HG03521 (cell line): ENCODE measurements around the gene IL15.
A peak's percentile ranks its signal among the peaks of the same experiment; 100 is the strongest.
"Not testable (repeated sequence)": the region's sequence is repeated elsewhere in the genome, so short reads cannot be mapped to it uniquely, and the experiment has no call there.

Source experiments
- ATAC-seq: cut with Tn5 transposase; IDR thresholded peaks from one replicate; pipeline ENCODE4 v1.9.1; 2021; ENCODE audit warnings: mild to moderate bottlenecking, moderate library complexity; ENCODE audit not compliant: unreplicated experiment

IL15 gene

DNA sequence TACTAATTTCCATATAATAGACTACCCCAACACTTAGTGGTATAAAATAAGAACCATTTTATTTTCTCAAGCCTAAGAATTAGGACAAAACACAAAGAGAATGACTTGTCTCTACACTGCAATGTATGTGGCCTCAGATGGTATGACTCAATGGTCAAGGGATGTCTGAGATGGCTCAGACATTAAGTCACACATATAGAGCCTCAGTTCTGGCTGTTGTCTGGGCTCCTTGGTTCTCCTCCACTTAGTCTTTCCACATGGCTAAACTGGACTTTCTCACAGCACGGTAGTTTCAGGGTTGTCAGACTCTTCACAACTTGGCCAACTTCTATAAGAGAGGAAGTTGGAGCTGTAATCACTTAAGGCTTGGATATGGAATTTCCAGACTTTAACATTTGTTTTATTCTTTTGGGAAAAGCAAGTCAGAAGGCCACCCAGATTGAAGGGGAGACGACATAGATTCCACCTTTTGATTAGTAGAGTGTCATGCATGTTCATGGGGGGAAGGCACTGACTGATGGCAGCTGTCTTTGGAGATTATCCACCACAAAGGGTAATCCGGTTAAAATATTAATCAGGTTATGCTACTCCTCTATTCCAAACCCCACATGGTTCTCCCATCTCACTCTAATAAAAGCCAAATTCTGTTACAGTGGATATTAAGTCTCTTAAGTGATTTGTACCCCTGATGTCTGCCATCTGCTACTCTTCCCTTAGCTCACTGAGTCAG lies 9.4 kb downstream of the IL15 start:
- ATAC-seq = no peak

DNA sequence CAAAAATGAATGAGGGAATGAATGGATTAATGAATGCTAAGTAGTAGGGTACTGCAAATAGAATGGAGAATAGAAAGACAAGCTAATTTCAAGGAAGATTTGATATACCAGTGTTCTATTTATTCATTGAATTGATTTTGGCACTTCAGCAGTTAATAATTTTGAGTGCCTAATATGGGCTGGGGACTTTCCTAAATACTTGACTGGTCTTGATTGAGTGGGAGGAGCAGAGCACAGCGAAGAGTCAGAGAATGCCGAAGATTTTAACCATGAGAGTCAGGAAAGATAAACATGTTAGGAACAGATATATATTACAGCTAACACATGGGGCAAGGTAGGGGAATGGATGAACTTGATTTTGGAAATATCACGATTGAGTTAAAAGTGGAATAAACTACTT lies 10.6 kb downstream of the IL15 start:
- no peak for ATAC-seq

DNA sequence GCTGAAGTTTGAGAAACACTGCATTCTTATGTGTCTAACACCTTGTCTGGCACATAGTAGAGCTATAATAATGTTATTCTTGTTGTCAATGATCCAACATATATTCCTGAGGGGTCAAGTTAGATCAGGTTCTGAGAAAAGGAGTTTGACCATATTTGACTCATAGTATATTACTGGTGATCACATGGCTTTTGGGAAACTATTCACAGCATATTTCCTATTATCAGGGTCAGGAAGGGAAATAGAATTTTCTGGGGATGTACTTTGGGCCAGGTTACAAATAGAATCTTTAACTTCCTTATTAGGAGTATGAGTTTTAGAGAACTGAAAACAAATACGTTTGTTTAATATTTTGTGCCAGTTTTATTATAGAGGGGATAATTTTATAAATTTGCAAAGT lies 11.6 kb downstream of the IL15 start:
- ATAC-seq = no peak

DNA sequence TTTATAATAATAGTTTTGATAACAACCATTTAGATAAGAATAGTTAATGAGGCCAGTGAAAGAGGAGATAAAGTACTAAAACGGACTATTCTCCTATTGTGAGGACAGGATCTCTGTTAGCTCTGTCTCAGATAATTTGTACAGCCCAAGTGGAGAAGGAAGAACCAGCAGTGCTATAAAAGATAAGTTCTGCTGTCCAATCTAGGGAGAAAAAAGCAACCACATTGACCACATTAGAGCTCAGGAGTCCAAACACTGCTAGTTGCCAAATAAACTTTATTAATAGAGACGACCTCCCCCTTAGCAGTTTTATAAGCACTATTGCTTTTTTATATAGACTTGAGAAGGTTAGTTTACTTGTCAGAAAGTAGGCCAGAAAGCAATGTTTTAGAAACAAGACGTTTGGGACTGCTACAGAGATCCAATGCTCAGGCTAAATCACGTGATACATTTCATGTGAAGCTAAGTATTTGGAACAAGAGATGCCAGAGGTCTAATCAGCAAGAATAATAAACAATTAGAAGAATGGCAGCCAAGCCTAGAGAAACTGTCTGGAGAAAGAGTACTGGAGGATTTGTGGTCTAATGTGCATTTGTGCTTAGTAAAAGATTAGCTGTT lies 15.9 kb downstream of the IL15 start:
- ATAC-seq = no peak

DNA sequence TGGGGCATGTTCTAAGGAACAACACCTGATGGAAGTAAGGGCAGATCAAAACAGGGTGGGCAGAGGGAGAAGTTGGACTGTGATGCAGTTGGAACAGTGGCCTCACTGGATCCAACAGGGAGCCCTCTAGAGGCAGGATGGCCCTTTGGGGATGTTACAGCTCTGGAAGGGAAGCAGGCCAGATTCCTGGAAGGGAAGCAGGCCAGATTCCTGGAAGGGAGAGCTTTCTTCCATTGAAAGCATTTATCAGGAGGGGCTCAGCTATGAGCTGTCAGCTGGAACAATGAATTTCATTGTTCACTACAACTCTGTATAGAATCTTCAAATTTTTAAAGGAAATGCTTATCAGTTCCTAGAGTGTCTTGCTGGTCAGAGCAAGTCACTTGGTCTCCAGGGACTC lies 17.7 kb downstream of the IL15 start:
- ATAC-seq = no peak

DNA sequence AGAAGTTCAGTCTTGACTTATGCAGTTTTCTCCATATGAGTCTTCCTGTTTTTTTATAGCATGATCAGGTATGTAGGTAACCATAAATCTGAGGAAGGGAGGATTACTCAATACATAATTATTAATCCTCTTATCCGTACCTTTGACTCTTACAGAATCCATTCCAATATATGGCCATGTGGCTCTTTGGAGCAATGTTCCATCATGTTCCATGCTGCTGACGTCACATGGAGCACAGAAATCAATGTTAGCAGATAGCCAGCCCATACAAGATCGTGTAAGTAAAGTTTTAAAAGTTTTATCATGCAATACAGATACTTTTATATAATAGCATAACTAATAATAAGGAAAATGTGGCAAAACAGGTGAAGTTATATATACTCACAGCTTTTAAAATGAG lies 19.6 kb downstream of the IL15 start:
- no peak for ATAC-seq

DNA sequence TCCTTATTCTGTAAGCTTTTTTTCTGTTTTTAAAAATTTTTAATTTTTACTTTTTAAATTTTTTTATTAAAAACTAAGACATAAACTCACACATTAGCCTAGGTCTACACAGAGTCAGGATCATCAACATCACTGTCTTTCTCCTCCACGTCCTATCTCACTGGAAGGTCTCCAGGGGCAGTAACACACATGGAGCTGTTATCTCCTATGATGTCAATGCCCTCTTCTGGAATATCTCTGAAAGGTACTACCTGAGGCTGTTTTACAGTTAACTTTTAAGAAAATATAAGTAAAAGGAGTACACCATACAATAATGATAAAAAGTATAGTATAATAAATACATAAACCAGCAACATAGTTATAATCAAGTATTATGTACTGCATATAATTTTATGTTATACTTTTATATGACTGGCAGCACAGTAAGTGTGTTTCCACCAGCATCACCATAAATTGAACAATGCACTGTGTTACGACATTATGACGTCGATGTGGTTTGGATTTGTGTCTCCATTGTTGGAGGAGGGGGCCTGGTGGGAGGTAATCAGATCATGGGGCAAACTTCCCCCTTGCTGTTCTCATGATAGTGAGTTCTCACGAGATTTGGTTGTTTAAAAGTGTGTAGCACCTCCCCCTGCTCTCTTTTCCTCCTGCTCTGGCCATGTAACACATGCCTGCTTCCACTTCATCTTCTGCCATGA lies 21.3 kb downstream of the IL15 start:
- peak; percentile 7 for ATAC-seq

DNA sequence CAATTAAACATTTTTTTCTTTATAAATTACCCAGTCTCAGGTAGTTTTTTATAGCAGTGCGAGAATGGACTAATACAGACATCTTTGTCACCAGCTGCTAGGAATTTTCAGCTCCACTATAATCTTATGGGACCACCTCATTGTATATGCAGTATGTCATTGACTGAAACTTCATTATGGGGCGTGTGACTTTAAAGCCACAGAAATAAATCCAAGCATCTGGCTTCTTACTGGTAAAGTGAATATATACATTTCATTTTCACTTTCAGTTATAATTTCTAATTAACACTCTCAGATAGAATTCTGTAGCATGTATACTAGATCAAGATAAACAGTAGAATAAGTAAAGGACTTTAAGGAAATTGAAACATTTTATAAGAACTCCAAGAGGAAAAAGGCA lies 21.9 kb downstream of the IL15 start:
- ATAC-seq = peak; percentile 58

DNA sequence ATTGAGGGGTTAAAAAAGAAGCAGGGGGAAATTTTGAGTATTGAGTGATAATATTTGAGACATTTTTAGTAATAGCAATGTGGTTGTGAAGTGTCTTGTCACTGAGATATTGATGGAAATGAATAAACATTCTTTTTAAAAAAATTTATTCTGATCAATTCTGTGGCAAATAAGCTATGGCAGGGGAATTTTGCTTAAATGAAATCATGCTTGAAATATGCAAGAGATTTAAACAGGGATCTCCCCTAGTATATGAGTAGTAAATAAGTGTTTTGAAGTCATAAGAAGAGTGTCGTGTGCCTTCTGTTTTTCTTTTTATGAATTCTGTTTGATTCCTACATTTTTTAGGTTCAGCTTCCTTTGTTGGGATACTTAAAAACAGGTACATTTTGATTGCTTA lies 23.2 kb downstream of the IL15 start:
- ATAC-seq = no peak

DNA sequence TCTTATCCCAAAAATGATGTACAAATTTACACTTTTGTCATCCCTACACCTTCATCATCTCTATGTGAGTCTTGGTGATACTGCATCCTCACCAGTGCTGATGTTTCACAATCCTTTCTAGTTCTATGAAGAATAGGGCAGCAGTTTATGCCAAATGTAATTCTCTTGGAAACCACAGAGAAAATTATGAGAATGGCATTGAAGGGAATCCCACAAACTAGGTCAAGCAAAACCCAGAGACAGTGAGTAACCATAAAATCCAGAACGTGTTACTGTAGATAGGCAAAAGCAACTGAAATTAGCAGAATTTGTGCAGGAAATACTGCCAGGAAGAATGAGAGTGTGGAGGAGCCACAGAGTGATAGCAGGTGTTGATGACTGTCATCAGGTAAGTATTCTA lies 24.5 kb downstream of the IL15 start:
- ATAC-seq = no peak

DNA sequence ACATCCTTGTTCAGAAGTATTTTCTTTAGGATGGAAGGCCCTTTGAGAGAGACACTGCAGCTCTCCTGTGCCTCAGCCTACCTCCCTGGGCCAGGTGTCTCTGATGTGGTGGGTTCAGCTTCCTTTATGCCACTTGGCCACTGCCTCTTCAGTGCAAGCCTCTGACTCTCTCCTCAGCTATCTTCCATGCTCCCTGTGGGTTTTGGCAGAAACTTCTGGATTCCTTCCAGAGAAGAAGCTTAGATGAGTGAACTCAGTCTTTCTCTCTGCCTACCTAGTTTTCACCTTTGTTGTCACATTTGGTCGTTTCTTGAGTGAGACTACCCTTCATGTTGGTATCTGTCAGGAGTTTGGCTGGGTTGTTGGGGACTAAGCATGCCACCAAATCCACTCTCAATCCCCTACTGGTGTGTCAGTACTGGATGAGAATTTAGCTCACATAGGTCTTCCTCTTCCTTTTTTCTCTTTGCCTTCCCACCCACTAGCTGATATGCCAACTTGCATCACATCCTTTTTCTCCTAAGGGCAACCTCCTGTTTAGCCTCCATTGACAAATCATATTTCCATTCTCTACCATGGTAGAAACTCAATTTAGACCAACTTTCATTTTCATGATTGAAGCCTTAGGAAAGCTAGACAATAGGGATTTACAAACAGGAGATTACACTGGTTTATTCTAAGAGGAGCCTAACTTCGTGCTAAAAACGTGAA lies 32.0 kb downstream of the IL15 start:
- ATAC-seq = no peak

DNA sequence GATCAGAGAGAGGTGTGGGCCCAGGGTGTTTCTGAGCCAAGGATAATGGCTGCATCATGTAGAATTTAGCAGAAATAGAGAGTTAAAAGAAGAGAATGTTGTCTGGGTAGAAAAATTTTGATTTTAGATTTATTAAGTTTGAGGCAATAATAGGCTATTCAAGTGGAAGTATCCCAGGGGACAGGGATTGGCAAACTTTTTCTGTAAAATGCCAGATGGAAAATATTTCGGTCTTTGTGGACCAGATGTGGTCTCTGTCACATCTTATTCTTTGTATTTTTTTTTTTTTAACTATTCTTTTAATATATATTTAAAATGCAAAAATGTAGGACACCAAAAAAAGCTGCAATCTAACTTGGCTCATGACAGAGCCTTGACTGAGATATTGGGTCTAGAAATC lies 33.1 kb downstream of the IL15 start:
- no peak for ATAC-seq

DNA sequence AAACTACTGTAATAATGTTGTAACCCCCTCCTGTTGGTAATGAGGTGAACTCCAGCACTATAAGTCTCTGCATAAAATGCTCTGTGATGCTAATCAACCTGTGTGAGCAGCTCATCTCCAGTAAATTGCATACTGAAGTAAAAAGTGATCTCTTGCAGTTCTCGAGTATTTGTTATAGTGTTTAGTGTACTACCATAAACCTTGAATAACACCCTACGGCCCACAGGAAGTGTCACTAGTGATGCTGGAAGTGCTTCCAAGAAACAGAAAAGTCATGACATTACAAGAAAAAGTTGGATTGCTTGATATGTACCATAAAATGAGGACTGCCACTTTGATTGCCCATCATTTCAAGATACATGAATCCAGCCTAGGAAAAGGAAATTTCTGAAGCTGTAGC lies 39.0 kb downstream of the IL15 start:
- ATAC-seq = no peak

DNA sequence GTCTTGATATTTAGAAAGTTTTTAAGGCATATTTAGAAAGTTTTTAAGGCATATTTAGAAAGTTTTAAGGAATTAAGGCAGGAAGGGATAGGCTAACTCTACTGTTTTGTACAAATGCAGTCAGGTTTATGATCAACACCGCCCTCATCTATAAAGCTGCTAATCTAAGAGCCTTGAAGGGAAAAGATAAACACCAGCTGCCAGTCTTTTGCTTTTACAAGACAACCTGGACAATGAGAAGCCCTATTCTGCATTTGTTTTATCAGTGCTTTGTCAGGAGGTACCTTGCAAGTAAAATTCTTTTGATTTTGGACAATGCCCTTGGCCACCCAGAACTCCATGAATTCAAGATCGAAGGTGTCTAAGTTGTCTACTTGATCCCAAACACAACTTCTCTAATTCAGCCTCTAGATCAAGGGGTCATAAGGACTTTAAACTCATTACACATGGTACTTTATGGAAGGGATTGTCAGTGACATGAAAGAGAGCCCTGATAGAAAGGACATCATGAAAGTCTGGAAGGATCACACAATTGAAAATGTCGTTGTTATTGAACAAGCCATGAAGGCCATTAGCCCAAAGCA lies 39.8 kb downstream of the IL15 start:
- no peak for ATAC-seq

DNA sequence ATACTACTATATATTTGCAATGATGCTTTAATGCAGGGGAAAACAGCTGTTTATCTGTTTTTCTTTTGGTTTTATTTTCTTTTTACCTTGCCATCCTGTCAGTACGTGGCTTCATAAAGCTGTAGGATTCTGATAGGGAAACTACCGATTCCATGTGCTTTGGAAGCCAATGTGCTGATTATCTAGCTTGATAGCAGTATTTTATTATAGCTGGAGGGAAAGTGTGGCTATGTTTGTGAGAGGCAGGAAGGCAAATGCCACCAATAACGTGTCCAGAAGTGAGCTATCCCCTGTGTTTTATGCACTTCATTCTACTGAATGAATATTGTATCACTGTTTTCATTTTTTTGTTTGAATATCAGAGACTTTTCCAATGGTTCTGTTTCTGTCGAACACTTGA lies 43.7 kb downstream of the IL15 start:
- ATAC-seq = no peak

DNA sequence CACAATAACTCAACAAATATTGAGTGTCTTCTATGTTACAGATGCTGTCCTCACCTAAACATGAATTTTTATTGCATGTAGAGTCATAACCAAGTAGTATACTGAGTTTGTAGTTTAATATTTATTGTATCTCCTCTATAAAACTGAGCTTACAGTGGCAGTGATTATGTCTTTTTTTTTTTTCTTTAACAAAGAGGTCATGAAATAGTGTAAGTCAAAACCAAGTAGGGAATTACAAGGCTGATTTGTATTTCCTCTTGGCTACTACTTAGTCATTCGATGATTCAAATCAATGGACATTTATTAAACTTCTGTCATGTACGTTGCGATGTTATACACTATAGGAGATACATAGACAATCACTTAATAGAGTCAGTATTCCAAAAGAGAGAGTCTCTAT lies 48.4 kb downstream of the IL15 start:
- no peak for ATAC-seq

DNA sequence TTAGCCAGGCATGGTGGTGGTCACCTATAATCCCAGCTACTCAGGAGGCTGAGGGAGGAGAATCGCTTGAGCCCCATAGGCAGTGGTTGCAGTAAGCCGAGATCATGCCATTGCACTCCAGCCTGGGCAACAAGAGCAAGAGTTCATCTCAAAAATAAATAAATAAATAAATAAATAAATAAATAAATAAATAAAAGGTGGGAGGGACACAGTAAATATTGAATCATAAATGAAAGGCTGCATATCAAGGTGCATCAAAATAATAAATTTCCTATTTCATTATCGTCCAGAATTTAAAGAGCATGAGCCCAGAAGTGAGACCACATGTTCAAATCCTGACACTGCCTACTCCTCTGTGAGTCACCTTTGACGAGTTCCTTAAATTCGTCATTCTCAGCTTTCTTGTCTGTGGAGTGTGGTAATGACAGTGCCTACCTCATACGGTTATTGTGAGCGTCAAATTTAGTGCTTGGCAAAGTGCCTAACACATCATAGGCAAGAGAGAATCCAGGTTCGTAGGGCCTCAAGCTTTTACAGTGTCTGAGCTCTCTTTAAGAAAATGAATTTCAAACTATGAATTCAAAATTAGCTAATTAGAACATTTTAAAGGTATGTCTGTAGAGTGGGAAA lies 49.9 kb downstream of the IL15 start:
- no peak for ATAC-seq

DNA sequence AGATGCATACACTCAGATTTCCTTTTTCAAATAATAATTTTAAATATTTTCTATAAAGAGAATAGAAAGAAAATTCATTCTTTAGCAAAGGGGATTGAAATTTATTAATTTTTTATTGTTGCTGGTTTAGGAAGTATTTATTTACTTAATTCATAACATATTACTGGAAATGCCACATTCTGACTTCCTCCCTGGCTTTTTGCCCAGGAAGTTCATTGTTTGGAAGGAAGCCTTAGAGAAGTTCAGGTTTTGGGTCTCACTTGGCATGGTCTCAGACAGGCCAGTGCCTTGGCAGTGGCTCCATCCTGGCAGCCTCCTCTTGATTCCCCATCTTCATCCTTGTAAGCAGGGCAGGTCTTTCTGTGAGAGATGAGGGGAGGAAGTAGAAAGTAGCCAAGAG lies 50.5 kb downstream of the IL15 start:
- ATAC-seq = no peak

DNA sequence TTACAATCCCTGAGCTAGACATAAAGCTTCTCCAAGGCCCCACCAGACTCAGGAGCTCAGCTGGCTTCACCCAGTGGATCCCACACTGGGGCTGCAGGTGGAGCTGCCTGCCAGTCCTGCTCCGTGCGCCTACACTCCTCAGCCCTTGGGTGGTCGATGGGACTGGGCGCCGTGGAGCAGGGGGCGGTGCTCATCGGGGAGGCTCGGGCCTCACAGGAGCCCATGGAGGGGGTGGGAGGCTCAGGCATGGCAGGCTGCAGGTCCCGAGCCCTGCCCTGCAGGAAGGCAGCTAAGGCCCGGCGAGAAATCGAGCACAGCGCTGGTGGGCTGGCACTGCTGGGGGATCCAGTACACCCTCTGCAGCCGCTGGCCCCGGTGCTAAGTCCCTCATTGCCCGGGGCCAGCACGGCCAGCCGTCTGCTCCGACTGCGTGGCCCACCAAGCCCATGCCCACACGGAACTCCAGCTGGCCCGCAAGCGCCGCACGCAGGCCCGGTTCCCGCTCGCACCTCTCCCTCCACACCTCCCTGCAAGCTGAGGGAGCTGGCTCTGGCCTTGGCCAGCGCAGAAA lies 53.4 kb downstream of the IL15 start:
- ATAC-seq = not testable (repeated sequence)

DNA sequence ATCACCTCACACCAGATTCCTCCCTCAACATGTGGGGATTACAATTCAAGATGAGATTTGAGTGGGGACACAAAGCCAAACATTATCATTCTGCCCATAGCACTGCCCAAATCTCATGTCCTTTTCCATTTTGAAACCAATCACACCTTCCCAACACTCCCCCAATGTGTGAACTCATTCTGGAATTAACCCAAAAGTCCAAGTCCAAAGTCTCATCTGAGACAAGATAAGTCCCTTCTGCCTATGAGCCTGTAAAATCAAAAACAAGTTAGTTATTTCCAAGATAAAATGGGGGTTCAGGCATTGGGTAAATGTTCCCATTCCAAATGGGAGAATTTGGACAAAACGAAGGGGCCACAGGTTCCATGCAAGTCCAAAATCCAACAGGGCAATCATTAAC lies 54.9 kb downstream of the IL15 start:
- ATAC-seq = not testable (repeated sequence)

DNA sequence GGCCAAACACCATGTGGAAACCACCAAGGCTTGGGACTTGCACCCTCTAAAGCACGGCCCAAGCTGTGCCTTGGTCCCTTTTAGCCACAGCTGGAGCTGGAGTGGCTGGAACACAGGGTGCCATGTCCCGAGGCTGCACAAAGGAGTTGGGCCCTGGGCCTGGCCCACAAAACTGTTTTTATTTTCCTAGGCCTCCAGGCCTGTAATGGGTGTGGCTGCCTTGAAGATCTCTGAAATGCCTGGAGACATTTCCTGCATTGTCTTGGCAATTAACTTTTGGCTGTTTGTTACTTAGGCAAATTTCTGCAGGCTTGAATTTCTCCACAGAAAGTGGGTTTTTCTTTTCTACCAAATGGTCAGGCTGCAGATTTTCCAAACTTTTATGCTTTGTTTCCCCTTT lies 55.7 kb downstream of the IL15 start:
- ATAC-seq = no peak
